Neural crest cell (in vitro differentiated cells): Measurements from ENCODE around the gene MAPK10. TPM values are rescaled to one million over a fixed set of nuclear protein-coding genes. Genes with fewer than 3 reads are reported as not detected.

Source experiments
- DNase-seq: peaks from one replicate; pipeline ENCODE4 v3.0.0; 2021; ENCODE audit warnings: low read depth, mixed read lengths, low spot score
- H3K27ac Mint-ChIP-seq: one replicate; pipeline ENCODE4 v1.8.0; 2021; ENCODE audit warnings: mild to moderate bottlenecking, mixed read lengths; ENCODE audit not compliant: unreplicated experiment
- H3K27me3 Mint-ChIP-seq: 2 replicates; pipeline ENCODE4 v1.8.0; 2021; ENCODE audit warnings: low read depth, mild to moderate bottlenecking, mixed read lengths
- H3K36me3 Mint-ChIP-seq: 2 replicates; pipeline ENCODE4 v1.8.0; 2021; ENCODE audit warnings: low read depth, mild to moderate bottlenecking, mixed read lengths
- H3K4me1 Mint-ChIP-seq: 2 replicates; pipeline ENCODE4 v1.8.0; 2021; ENCODE audit warnings: mixed read lengths
- H3K4me3 Mint-ChIP-seq: one replicate; pipeline ENCODE4 v1.8.0; 2021; ENCODE audit warnings: mild to moderate bottlenecking, mixed read lengths
- H3K9me3 Mint-ChIP-seq: 2 replicates; pipeline ENCODE4 v1.8.0; 2021; ENCODE audit warnings: mixed read lengths
- CTCF ChIP-seq: fragments of 200-600 bp; sonication (generic); conservative IDR thresholded peaks from 2 replicates; pipeline ENCODE4 v1.5.0; 2021; ENCODE audit warnings: antibody characterized with exemption, mild to moderate bottlenecking
- total RNA-seq: library from RNA; stranded (reverse); gene quantifications from 2 replicates; pipeline ENCODE4 v1.2.1, GENCODE V29; 2021

MAPK10 gene
- total RNA-seq, 1 donor from 2014 or later, result 62.2 TPM

- H3K4me1 Mint-ChIP-seq, result no peaks in the 10 kb centered on the region
- no peak for TF ChIP-seq CTCF
- no peak overlapping the region for H3K4me3 Mint-ChIP-seq
- H3K27ac Mint-ChIP-seq, result no peak overlapping the region
- no peak for DNase-seq
- peaks cover 6% of the 10 kb centered on the region for H3K36me3 Mint-ChIP-seq
- H3K9me3 Mint-ChIP-seq, result no peaks in the 10 kb centered on the region
- H3K27me3 Mint-ChIP-seq, result no peaks in the 10 kb centered on the region
Observed at GRCh38 chr4:86015412-86016350, 344.2 kb downstream of the MAPK10 start.

- Mint-ChIP-seq H3K4me1 (no peaks in the 10 kb centered on the region), H3K27me3 (no peaks in the 10 kb centered on the region), H3K27ac (no peak overlapping the region), H3K36me3 (peaks cover 4% of the 10 kb centered on the region), H3K4me3 (no peak overlapping the region), H3K9me3 (no peaks in the 10 kb centered on the region)
- TF ChIP-seq CTCF, result no peak
- DNase-seq, result no peak
Observed at GRCh38 chr4:86014599-86014998, 345.3 kb downstream of the MAPK10 start.

- no peak for DNase-seq
- TF ChIP-seq CTCF, result no peak
- Mint-ChIP-seq H3K27ac (no peak overlapping the region), H3K4me3 (no peak overlapping the region), H3K4me1 (no peaks in the 10 kb centered on the region), H3K27me3 (no peaks in the 10 kb centered on the region), H3K9me3 (no peaks in the 10 kb centered on the region), H3K36me3 (peaks cover 4% of the 10 kb centered on the region)
Observed at GRCh38 chr4:86013621-86014020, 346.2 kb downstream of the MAPK10 start.

GRCh38 chr4:86011117-86011516 is 348.7 kb downstream of the MAPK10 start:
- no peak overlapping the region for H3K27ac Mint-ChIP-seq
- no peaks in the 10 kb centered on the region for H3K36me3 Mint-ChIP-seq
- no peak overlapping the region for H3K4me3 Mint-ChIP-seq
- no peaks in the 10 kb centered on the region for H3K9me3 Mint-ChIP-seq
- no peak for DNase-seq
- no peak for TF ChIP-seq CTCF
- no peaks in the 10 kb centered on the region for H3K27me3 Mint-ChIP-seq
- H3K4me1 Mint-ChIP-seq, result no peaks in the 10 kb centered on the region

GRCh38 chr4:86007042-86007441 is 352.8 kb downstream of the MAPK10 start:
- no peaks in the 10 kb centered on the region for H3K36me3 Mint-ChIP-seq
- no peaks in the 10 kb centered on the region for H3K27me3 Mint-ChIP-seq
- H3K27ac Mint-ChIP-seq, result no peak overlapping the region
- TF ChIP-seq CTCF, result no peak
- no peaks in the 10 kb centered on the region for H3K9me3 Mint-ChIP-seq
- DNase-seq, result no peak
- no peak overlapping the region for H3K4me3 Mint-ChIP-seq
- H3K4me1 Mint-ChIP-seq, result no peaks in the 10 kb centered on the region
